ENCODE data around the gene HNMT.

- TF ChIP-seq CTCF (IDR thresholded peaks at IDR 0.05) (no peak), POLR2A (IDR thresholded peaks at IDR 0.05) (no peak)
Measured at GRCh38 chr2:137937778-137938177, 26.5 kb upstream of the HNMT start.

All from heart left ventricle (tissue), 13 donors.